ENCODE data around the gene RPS10. TPM values are rescaled to one million over a fixed set of nuclear protein-coding genes. Genes with fewer than 3 reads are reported as not detected.

RPS10 gene
- 2,646 TPM for polyA plus RNA-seq (2013, experiment 1 of 2)
- 2,609 TPM for polyA plus RNA-seq (2013, experiment 2 of 2)

DNA sequence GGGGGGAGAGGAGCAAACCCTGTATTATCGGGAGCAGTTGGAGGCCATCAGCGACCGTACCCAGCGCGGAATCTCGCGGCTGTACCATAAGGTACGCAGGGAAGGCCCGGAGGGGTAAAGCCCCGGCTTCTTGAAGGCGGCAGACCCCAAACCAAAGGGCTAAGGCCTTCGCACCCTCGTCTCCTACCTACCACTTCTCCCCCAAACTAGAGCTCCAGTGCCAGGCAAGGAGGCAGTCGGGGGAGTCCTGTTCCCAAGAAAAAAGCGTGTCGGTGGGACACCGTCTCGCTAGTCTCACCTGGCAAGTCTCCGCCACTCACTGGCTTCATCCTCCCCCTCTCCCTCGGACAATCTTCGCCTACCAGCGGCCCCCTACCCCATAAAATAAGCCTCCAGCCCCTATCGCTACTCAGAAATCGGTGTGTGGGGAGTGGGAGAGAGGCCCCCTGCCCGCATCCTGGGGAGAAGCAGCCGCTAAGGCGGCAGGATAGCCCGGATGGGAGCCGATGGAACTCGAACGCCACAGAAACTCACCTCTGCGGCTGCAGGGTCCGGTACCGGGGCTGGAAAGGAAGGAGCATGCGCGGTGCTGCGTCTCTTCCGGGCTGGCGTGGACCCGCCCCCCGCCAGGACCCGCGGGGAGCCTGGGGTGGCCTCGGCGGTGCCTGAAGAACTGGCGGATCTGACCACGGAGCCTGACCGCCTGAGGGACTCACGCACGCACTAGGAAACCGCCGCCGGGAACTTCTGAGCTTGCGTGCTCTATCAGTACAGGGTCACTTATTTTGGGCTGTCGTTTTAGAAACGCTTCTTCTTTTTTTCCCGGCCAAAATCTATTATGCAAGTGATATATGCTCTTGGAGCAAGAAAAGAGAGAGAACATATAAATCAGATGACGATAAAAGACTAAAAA, at the start of gene RPS10:
Gene RPS10 (minus strand): TSS at position 572 of the 913 bp plus-strand sequence. CDS start 848 bp downstream, outside the sequence.
- no peak within 1 kb of the TSS for H4K91ac ChIP-seq (ENCODE audit: low read depth, low read length, poor library complexity)
- H3K36me3 ChIP-seq (replicated peaks in 1 of 2; ENCODE audit: control insufficient read depth in 2 of 2, insufficient read depth in 2 of 2, low read length in 2 of 2), result peaks cover 25 to 47% of the 10 kb centered on the region in 2 donors
- H2BK15ac ChIP-seq (ENCODE audit: low read length), result no peak within 1 kb of the TSS
- peak within 1 kb of the TSS; percentile 69 for H2AK5ac ChIP-seq (ENCODE audit: low read depth, low read length)
- peaks cover 5 to 6% of the 10 kb centered on the region in 2 donors for H3K4me1 ChIP-seq (ENCODE audit: control insufficient read depth in 2 of 2, insufficient read depth in 1 of 2, low read depth in 1 of 2, low read length in 2 of 2)
- peak within 1 kb of the TSS; percentile 99 for H3K9ac ChIP-seq (ENCODE audit: low read depth, low read length, poor library complexity)
- H3K23ac ChIP-seq (ENCODE audit: low read depth, low read length, poor library complexity), result peak within 1 kb of the TSS; percentile 88
- H3K27me3 ChIP-seq (ENCODE audit: control insufficient read depth in 3 of 3, insufficient read depth in 3 of 3, low read depth in 1 of 3, low read length in 3 of 3), result no peaks in the 10 kb centered on the region
- peak within 1 kb of the TSS; percentile 95 for H2AFZ ChIP-seq (ENCODE audit: low read length)
- H3K18ac ChIP-seq (ENCODE audit: low read length), result peak within 1 kb of the TSS; percentile 86
- no peak within 1 kb of the TSS for H3K4ac ChIP-seq (ENCODE audit: low read length)
- peak; percentile 88 for DNase-seq (ENCODE audit: low spot score)
- H2BK120ac ChIP-seq (ENCODE audit: low read depth, low read length), result no peak within 1 kb of the TSS
- no peak within 1 kb of the TSS for H4K8ac ChIP-seq (ENCODE audit: low read depth, low read length)
- peaks cover 4% of the 10 kb centered on the region for H3K79me1 ChIP-seq (ENCODE audit: low read depth, low read length)
- peak within 1 kb of the TSS; percentile 58 for H3K4me2 ChIP-seq (ENCODE audit: insufficient read depth, low read length, poor library complexity, severe bottlenecking)
- H3K27ac ChIP-seq (replicated peaks; ENCODE audit: low read length), result peak within 1 kb of the TSS; percentile 65
- H3K9me3 ChIP-seq (replicated peaks in 1 of 2; ENCODE audit: control insufficient read depth in 2 of 2, insufficient read depth in 1 of 2, low read depth in 1 of 2, low read length in 2 of 2), result peaks cover 0 to 2% of the 10 kb centered on the region in 2 donors
- H2BK12ac ChIP-seq (ENCODE audit: low read length), result no peak within 1 kb of the TSS
- H3K14ac ChIP-seq (ENCODE audit: low read length), result no peak within 1 kb of the TSS
- H2BK5ac ChIP-seq (ENCODE audit: low read length), result peak within 1 kb of the TSS; percentile 88
- H3K4me3 ChIP-seq (ENCODE audit: low read length in 2 of 2), result peak within 1 kb of the TSS; percentile 87 to 89
- WGBS, 2 donors (ENCODE audit: extremely low coverage in 2 of 2, insufficient read length in 2 of 2, insufficient replicate concordance in 1 of 2), result no CpG with 5 or more reads among the region's 58 CpGs

DNA sequence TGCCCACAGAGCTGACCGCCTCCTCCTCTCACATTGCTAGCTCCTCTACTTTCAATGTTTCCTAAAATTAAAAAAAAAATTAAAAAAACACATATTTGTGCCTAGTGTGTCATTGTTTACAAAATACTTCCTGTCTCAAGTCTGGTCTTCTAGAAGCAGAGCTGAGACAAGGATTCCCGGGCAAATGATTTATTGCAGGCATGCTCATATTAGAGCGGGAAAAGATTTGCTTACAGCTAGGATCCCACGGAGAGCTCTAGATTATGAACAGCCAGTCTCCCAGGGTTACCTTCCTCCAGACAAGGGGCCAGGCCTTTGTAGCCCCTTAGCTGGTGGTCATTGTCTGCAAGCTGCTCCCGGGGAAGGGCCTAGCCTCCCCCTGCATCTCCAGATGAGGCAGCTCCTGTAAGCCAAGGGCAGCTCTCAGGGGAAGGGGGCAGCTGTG, 49.4 kb upstream of the RPS10 start:
- peak overlapping the region; percentile 23 for H2AFZ ChIP-seq (ENCODE audit: low read length)
- H3K27ac ChIP-seq (replicated peaks; ENCODE audit: low read length), result no peak overlapping the region

DNA sequence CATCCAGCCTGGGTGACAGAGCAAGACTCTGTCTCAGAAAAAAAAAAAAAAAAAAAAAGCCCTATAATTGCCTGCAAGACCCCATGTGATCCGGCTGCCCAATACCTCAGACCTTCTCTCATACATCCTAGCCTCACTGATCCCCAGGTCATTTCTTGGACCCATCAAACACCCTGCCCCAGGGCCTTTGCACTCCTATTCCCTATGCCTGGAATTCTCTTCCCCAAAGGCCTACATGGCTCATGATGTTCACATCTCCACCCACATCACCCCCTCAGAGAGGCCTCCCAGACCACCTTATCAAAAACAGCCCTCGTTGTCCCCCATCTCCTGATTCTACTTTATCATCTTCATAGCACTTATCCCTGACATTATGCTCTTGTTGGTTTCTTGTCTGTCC, 48.9 kb upstream of the RPS10 start:
- Histone ChIP-seq H3K27ac (replicated peaks; ENCODE audit: low read length) (no peak overlapping the region), H2BK120ac (ENCODE audit: low read depth, low read length) (no peak overlapping the region), H3K36me3 (replicated peaks in 1 of 2; ENCODE audit: control insufficient read depth in 2 of 2, insufficient read depth in 2 of 2, low read length in 2 of 2) (no peaks in the 10 kb centered on the region), H3K4me1 (ENCODE audit: control insufficient read depth in 2 of 2, insufficient read depth in 1 of 2, low read depth in 1 of 2, low read length in 2 of 2) (peaks cover 3 to 5% of the 10 kb centered on the region in 2 donors), H3K4me3 (ENCODE audit: low read length in 2 of 2) (no peak overlapping the region), H3K18ac (ENCODE audit: low read length) (no peak overlapping the region), H3K4ac (ENCODE audit: low read length) (no peak overlapping the region), H3K27me3 (ENCODE audit: control insufficient read depth in 3 of 3, insufficient read depth in 3 of 3, low read depth in 1 of 3, low read length in 3 of 3) (no peaks in the 10 kb centered on the region), H4K91ac (ENCODE audit: low read depth, low read length, poor library complexity) (no peak overlapping the region), H2BK15ac (ENCODE audit: low read length) (no peak overlapping the region), H2AK5ac (ENCODE audit: low read depth, low read length) (no peak overlapping the region), H3K23ac (ENCODE audit: low read depth, low read length, poor library complexity) (no peak overlapping the region), H3K4me2 (ENCODE audit: insufficient read depth, low read length, poor library complexity, severe bottlenecking) (no peak overlapping the region), H2AFZ (ENCODE audit: low read length) (no peak overlapping the region), H4K8ac (ENCODE audit: low read depth, low read length) (no peak overlapping the region), H2BK5ac (ENCODE audit: low read length) (no peak overlapping the region), H3K9me3 (replicated peaks in 1 of 2; ENCODE audit: control insufficient read depth in 2 of 2, insufficient read depth in 1 of 2, low read depth in 1 of 2, low read length in 2 of 2) (no peaks in the 10 kb centered on the region), H3K14ac (ENCODE audit: low read length) (no peak overlapping the region), H3K9ac (ENCODE audit: low read depth, low read length, poor library complexity) (no peak overlapping the region), H2BK12ac (ENCODE audit: low read length) (no peak overlapping the region), H3K79me1 (ENCODE audit: low read depth, low read length) (no peaks in the 10 kb centered on the region)
- DNase-seq (ENCODE audit: low spot score), result no peak
- no CpG with 5 or more reads among the region's 2 CpGs for WGBS, 2 donors (ENCODE audit: extremely low coverage in 2 of 2, insufficient read length in 2 of 2, insufficient replicate concordance in 1 of 2)

More for the DNA sequence above, 49.4 kb upstream of the RPS10 start:
- no peak overlapping the region for H3K4ac ChIP-seq (ENCODE audit: low read length)
- no peak overlapping the region for H3K14ac ChIP-seq (ENCODE audit: low read length)
- no peak overlapping the region for H3K18ac ChIP-seq (ENCODE audit: low read length)
- H4K8ac ChIP-seq (ENCODE audit: low read depth, low read length), result no peak overlapping the region
- H2BK12ac ChIP-seq (ENCODE audit: low read length), result no peak overlapping the region
- H3K4me3 ChIP-seq (ENCODE audit: low read length in 2 of 2), result no peak overlapping the region
- H2BK15ac ChIP-seq (ENCODE audit: low read length), result no peak overlapping the region
- H4K91ac ChIP-seq (ENCODE audit: low read depth, low read length, poor library complexity), result no peak overlapping the region
- H3K79me1 ChIP-seq (ENCODE audit: low read depth, low read length), result no peaks in the 10 kb centered on the region
- DNase-seq (ENCODE audit: low spot score), result no peak
- no CpG with 5 or more reads among the region's 5 CpGs for WGBS, 2 donors (ENCODE audit: extremely low coverage in 2 of 2, insufficient read length in 2 of 2, insufficient replicate concordance in 1 of 2)
- no peaks in the 10 kb centered on the region for H3K9me3 ChIP-seq (replicated peaks in 1 of 2; ENCODE audit: control insufficient read depth in 2 of 2, insufficient read depth in 1 of 2, low read depth in 1 of 2, low read length in 2 of 2)
- H2AK5ac ChIP-seq (ENCODE audit: low read depth, low read length), result no peak overlapping the region
- H3K4me2 ChIP-seq (ENCODE audit: insufficient read depth, low read length, poor library complexity, severe bottlenecking), result no peak overlapping the region
- peaks cover 3 to 5% of the 10 kb centered on the region in 2 donors for H3K4me1 ChIP-seq (ENCODE audit: control insufficient read depth in 2 of 2, insufficient read depth in 1 of 2, low read depth in 1 of 2, low read length in 2 of 2)
- no peak overlapping the region for H2BK5ac ChIP-seq (ENCODE audit: low read length)
- no peaks in the 10 kb centered on the region for H3K36me3 ChIP-seq (replicated peaks in 1 of 2; ENCODE audit: control insufficient read depth in 2 of 2, insufficient read depth in 2 of 2, low read length in 2 of 2)
- no peak overlapping the region for H3K23ac ChIP-seq (ENCODE audit: low read depth, low read length, poor library complexity)
- H2BK120ac ChIP-seq (ENCODE audit: low read depth, low read length), result no peak overlapping the region
- no peak overlapping the region for H3K9ac ChIP-seq (ENCODE audit: low read depth, low read length, poor library complexity)
- no peaks in the 10 kb centered on the region for H3K27me3 ChIP-seq (ENCODE audit: control insufficient read depth in 3 of 3, insufficient read depth in 3 of 3, low read depth in 1 of 3, low read length in 3 of 3)

DNA sequence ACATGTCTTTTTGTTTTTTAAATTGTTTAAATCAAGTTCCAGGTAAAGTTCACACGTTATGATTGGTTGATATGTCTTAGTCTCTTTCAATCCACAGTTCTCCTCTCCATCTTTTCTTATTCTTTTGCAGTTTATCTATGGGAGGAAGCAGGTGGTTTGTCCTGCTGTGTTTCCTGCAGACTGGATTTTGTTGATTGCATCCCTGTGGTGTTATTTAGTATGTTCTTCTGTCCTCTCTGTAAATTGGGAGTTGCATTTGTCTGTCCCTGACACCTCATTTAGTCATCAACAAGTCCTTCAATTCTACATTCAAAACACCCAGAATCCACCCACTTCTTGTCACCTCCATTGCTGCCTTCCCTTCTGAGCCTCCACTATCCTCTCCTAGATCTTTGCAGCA, 48.1 kb upstream of the RPS10 start:
- H2AFZ ChIP-seq (ENCODE audit: low read length), result no peak overlapping the region
- no peak overlapping the region for H3K4me2 ChIP-seq (ENCODE audit: insufficient read depth, low read length, poor library complexity, severe bottlenecking)
- no peak overlapping the region for H2BK5ac ChIP-seq (ENCODE audit: low read length)
- peaks cover 5% of the 10 kb centered on the region in 2 donors for H3K4me1 ChIP-seq (ENCODE audit: control insufficient read depth in 2 of 2, insufficient read depth in 1 of 2, low read depth in 1 of 2, low read length in 2 of 2)
- H3K4ac ChIP-seq (ENCODE audit: low read length), result no peak overlapping the region
- H2BK120ac ChIP-seq (ENCODE audit: low read depth, low read length), result no peak overlapping the region
- H2BK12ac ChIP-seq (ENCODE audit: low read length), result no peak overlapping the region
- H4K91ac ChIP-seq (ENCODE audit: low read depth, low read length, poor library complexity), result no peak overlapping the region
- H3K36me3 ChIP-seq (replicated peaks in 1 of 2; ENCODE audit: control insufficient read depth in 2 of 2, insufficient read depth in 2 of 2, low read length in 2 of 2), result no peaks in the 10 kb centered on the region
- H3K79me1 ChIP-seq (ENCODE audit: low read depth, low read length), result no peaks in the 10 kb centered on the region
- DNase-seq (ENCODE audit: low spot score), result no peak
- no peaks in the 10 kb centered on the region for H3K9me3 ChIP-seq (replicated peaks in 1 of 2; ENCODE audit: control insufficient read depth in 2 of 2, insufficient read depth in 1 of 2, low read depth in 1 of 2, low read length in 2 of 2)
- WGBS, 2 donors (ENCODE audit: extremely low coverage in 2 of 2, insufficient read length in 2 of 2, insufficient replicate concordance in 1 of 2), result no CpG with 5 or more reads among the region's 1 CpG
- H3K27me3 ChIP-seq (ENCODE audit: control insufficient read depth in 3 of 3, insufficient read depth in 3 of 3, low read depth in 1 of 3, low read length in 3 of 3), result peaks cover 0 to 6% (median 0%) of the 10 kb centered on the region in 3 experiments
- H3K18ac ChIP-seq (ENCODE audit: low read length), result no peak overlapping the region
- H3K4me3 ChIP-seq (ENCODE audit: low read length in 2 of 2), result no peak overlapping the region
- H2BK15ac ChIP-seq (ENCODE audit: low read length), result no peak overlapping the region
- no peak overlapping the region for H4K8ac ChIP-seq (ENCODE audit: low read depth, low read length)
- no peak overlapping the region for H3K9ac ChIP-seq (ENCODE audit: low read depth, low read length, poor library complexity)
- no peak overlapping the region for H3K14ac ChIP-seq (ENCODE audit: low read length)
- no peak overlapping the region for H3K27ac ChIP-seq (replicated peaks; ENCODE audit: low read length)
- no peak overlapping the region for H2AK5ac ChIP-seq (ENCODE audit: low read depth, low read length)
- no peak overlapping the region for H3K23ac ChIP-seq (ENCODE audit: low read depth, low read length, poor library complexity)

All from neuronal stem cell (in vitro differentiated cells).